H1 (cell line): Measurements from ENCODE around the gene SOX6. TPM values are rescaled to one million over a fixed set of nuclear protein-coding genes. Genes with fewer than 3 reads are reported as not detected.
A peak's percentile ranks its signal among the peaks of the same experiment; 100 is the strongest.

Experiments
- CTCF ChIA-PET: fragments of 300-600 bp; sonication (Branson Sonifier 250); formaldehyde crosslinking; loops from one replicate; lab custom pipeline; 2021; ENCODE audit not compliant: partially characterized antibody; lab: Charles Lee
- POLR2A ChIA-PET: fragments of 300-600 bp; sonication (Branson Sonifier 250); formaldehyde crosslinking; loops from one replicate; lab custom pipeline; 2021; ENCODE audit warnings: inconsistent platforms; ENCODE audit not compliant: partially characterized antibody; lab: Charles Lee
- DNase-seq, 2 experiments: peaks; one replicate each; pipeline versions ENCODE4 v3.0.0 to v3.0.0-alpha.2; 2010 to 2022; ENCODE audit warnings: low spot score in 2 of 2, low read depth in 1 of 2, mixed read lengths in 1 of 2
- FAIRE-seq: peaks from 2 replicates; lab custom pipeline; 2011; peaks lifted over from hg19 to GRCh38; lab: Jason Lieb, UNC
- H2AFZ ChIP-seq: 2 replicates; pipeline ENCODE4 v1.8.1; 2012; ENCODE audit warnings: low read length, inconsistent platforms
- H2AK5ac ChIP-seq: 2 replicates; pipeline ENCODE4 v1.6.1; 2013; ENCODE audit warnings: low read depth, low read length
- H2BK120ac ChIP-seq: replicated peaks from 2 replicates; pipeline ENCODE3; 2013; ENCODE audit warnings: low read depth, low read length, inconsistent platforms
- H2BK12ac ChIP-seq: 2 replicates; pipeline ENCODE4 v1.6.1; 2013; ENCODE audit warnings: low read depth, low read length
- H2BK15ac ChIP-seq: 2 replicates; pipeline ENCODE4 v1.6.1; 2013; ENCODE audit warnings: low read length
- H2BK20ac ChIP-seq: 2 replicates; pipeline ENCODE4 v1.6.1; 2013; ENCODE audit warnings: low read length
- H2BK5ac ChIP-seq: 2 replicates; pipeline ENCODE4 v1.6.1; 2013; ENCODE audit warnings: low read depth, low read length
- H3K14ac ChIP-seq: 2 replicates; pipeline ENCODE4 v1.6.1; 2013; ENCODE audit warnings: inconsistent platforms; ENCODE audit not compliant: insufficient read length
- H3K18ac ChIP-seq: 2 replicates; pipeline ENCODE4 v1.6.1; 2013; ENCODE audit warnings: low read length; ENCODE audit errors: extremely low read depth
- H3K23ac ChIP-seq: 2 replicates; pipeline ENCODE4 v1.6.1; 2013; ENCODE audit warnings: inconsistent platforms; ENCODE audit not compliant: insufficient read length
- H3K23me2 ChIP-seq: 2 replicates; pipeline ENCODE4 v1.6.1; 2013; ENCODE audit warnings: low read depth, low read length
- H3K27ac ChIP-seq: 2 replicates; pipeline ENCODE4 v1.6.1; 2011; ENCODE audit warnings: low read depth, low read length, inconsistent platforms
- H3K27me3 ChIP-seq, 4 experiments: replicated peaks in 1 of 4; 1 replicate in 1 of 4; 2 replicates in 3 of 4; pipeline versions ENCODE4 v1.6.1 to v1.8.1; 2011 to 2013; ENCODE audit warnings: low read length in 3 of 4, mild to moderate bottlenecking in 3 of 4, inconsistent platforms in 2 of 4, mixed read lengths in 2 of 4, moderate library complexity in 1 of 4; ENCODE audit not compliant: control insufficient read depth in 3 of 4, insufficient read depth in 3 of 4; ENCODE audit errors: extremely low read depth in 1 of 4
- H3K36me3 ChIP-seq, 4 experiments: 2 replicates each; pipeline versions ENCODE4 v1.6.1 to v1.8.1; 2011 to 2013; ENCODE audit warnings: mild to moderate bottlenecking in 4 of 4, low read length in 3 of 4, moderate library complexity in 2 of 4, control low read depth in 1 of 4, inconsistent platforms in 1 of 4; ENCODE audit not compliant: insufficient read depth in 4 of 4, control insufficient read depth in 2 of 4
- H3K4ac ChIP-seq: replicated peaks from 2 replicates; pipeline ENCODE3; 2013; ENCODE audit warnings: low read length, low read depth, mixed read lengths, inconsistent platforms; ENCODE audit not compliant: insufficient read length
- H3K4me1 ChIP-seq, 4 experiments: replicated peaks in 1 of 4; 1 replicate in 1 of 4; 2 replicates in 3 of 4; pipeline versions ENCODE4 v1.6.1 to v1.8.1; 2011 to 2013; ENCODE audit warnings: low read length in 3 of 4, inconsistent platforms in 2 of 4, mixed read lengths in 1 of 4; ENCODE audit not compliant: insufficient read depth in 4 of 4, control insufficient read depth in 3 of 4
- H3K4me2 ChIP-seq, 2 experiments: 2 replicates each; pipeline versions ENCODE4 v1.6.1 to v1.8.1; 2011 to 2013; ENCODE audit warnings: low read depth in 2 of 2, low read length in 2 of 2, control low read depth in 1 of 2, inconsistent platforms in 1 of 2, mild to moderate bottlenecking in 1 of 2; ENCODE audit not compliant: insufficient read depth in 1 of 2
- H3K4me3 ChIP-seq, 4 experiments: fragments of 200-600, 300-600 bp in 1 of 4; sonication (generic), shearing (Covaris generic), sonication (Bioruptor Twin) in 1 of 4; 2 replicates each; pipeline versions ENCODE4 v1.5.1 to v1.8.1; 2011 to 2016; ENCODE audit warnings: low read length in 4 of 4, low read depth in 3 of 4, control low read depth in 2 of 4, inconsistent platforms in 2 of 4, mild to moderate bottlenecking in 2 of 4, mixed read lengths in 1 of 4, moderate library complexity in 1 of 4; ENCODE audit not compliant: insufficient read depth in 2 of 4; ENCODE audit errors: extremely low read depth in 1 of 4
- H3K56ac ChIP-seq: replicated peaks from 2 replicates; pipeline ENCODE3; 2013; ENCODE audit warnings: low read depth, mild to moderate bottlenecking, mixed read lengths, low read length, inconsistent platforms; ENCODE audit not compliant: insufficient read length
- H3K79me1 ChIP-seq: 2 replicates; pipeline ENCODE4 v1.6.1; 2013; ENCODE audit warnings: low read depth, low read length, control low read depth
- H3K79me2 ChIP-seq, 2 experiments: 2 replicates each; pipeline versions ENCODE4 v1.6.1 to v1.8.1; 2012 to 2013; ENCODE audit warnings: low read length in 2 of 2, mild to moderate bottlenecking in 2 of 2, inconsistent platforms in 1 of 2; ENCODE audit not compliant: insufficient read depth in 2 of 2, control insufficient read depth in 1 of 2
- H3K9ac ChIP-seq, 4 experiments: replicated peaks in 1 of 4; 1 replicate in 1 of 4; 2 replicates in 3 of 4; pipeline versions ENCODE4 v1.6.1 to v1.8.1; 2011 to 2013; ENCODE audit warnings: low read depth in 3 of 4, low read length in 3 of 4, control low read depth in 2 of 4, mild to moderate bottlenecking in 2 of 4, moderate library complexity in 2 of 4, inconsistent platforms in 1 of 4; ENCODE audit errors: extremely low read depth in 1 of 4
- H3K9me3 ChIP-seq, 2 experiments: 2 replicates each; pipeline versions ENCODE4 v1.6.1 to v1.8.1; 2012 to 2013; ENCODE audit warnings: mild to moderate bottlenecking in 2 of 2, moderate library complexity in 2 of 2, control low read depth in 1 of 2, inconsistent platforms in 1 of 2, low read depth in 1 of 2, low read length in 1 of 2, mixed read lengths in 1 of 2; ENCODE audit not compliant: insufficient read depth in 2 of 2
- H4K20me1 ChIP-seq, 2 experiments: replicated peaks in 1 of 2; 2 replicates each; pipeline versions ENCODE3 to v1.8.1; 2011 to 2013; ENCODE audit warnings: inconsistent platforms in 2 of 2, low read length in 2 of 2, mild to moderate bottlenecking in 1 of 2; ENCODE audit not compliant: insufficient read depth in 2 of 2, control insufficient read depth in 1 of 2
- H4K5ac ChIP-seq: 2 replicates; pipeline ENCODE4 v1.6.1; 2013; ENCODE audit warnings: low read length, low read depth, mixed read lengths, inconsistent platforms; ENCODE audit not compliant: insufficient read length
- H4K8ac ChIP-seq: 2 replicates; pipeline ENCODE4 v1.8.0; 2013; ENCODE audit warnings: mild to moderate bottlenecking, moderate library complexity, low read length, inconsistent platforms; ENCODE audit not compliant: insufficient read depth; ENCODE audit errors: extremely low read depth
- H4K91ac ChIP-seq: replicated peaks from 2 replicates; pipeline ENCODE3; 2013; ENCODE audit warnings: low read length, mixed read lengths, inconsistent platforms; ENCODE audit not compliant: insufficient read length
- CTBP2 ChIP-seq: IDR thresholded peaks from 2 replicates; pipeline ENCODE4 v1.7.0; 2011; ENCODE audit warnings: borderline replicate concordance, mild to moderate bottlenecking, moderate library complexity, mixed read lengths, low read length; ENCODE audit not compliant: insufficient read depth, insufficient read length
- WGBS, 2 experiments: shearing (Covaris generic) in 1 of 2; methylation state at CpG; one replicate each; pipeline versions ENCODE4 v1.1.6 to v1.1.7; 2013 to 2015; ENCODE audit warnings: low lambda C conversion rate in 2 of 2, mixed read lengths in 2 of 2, inconsistent platforms in 1 of 2, low coverage in 1 of 2, missing lambda C conversion rate in 1 of 2; ENCODE audit not compliant: insufficient replicate concordance in 2 of 2, insufficient coverage in 1 of 2, insufficient read length in 1 of 2; ENCODE audit errors: extremely low coverage in 1 of 2, missing lambda C conversion rate in 1 of 2; 5-methylcytosine and 5-hydroxymethylcytosine counted together
- polyA plus RNA-seq, 7 experiments: library from polyadenylated mRNA; depleted of rRNA in 3 of 7; stranded (reverse) in 5 of 7; unstranded in 2 of 7; fragments of >200 nt in 5 of 7; fragments of 200-250 nt in 2 of 7; gene quantifications; 1 replicate in 5 of 7; 2 replicates in 1 of 7; 4 replicates in 1 of 7; pipeline versions ENCODE4 v1.2.1 to v1.2.3, GENCODE V29; 2011 to 2013; ENCODE audit warnings: missing spikeins in 2 of 7, mixed read lengths in 2 of 7
- total RNA-seq: library from RNA; stranded (reverse); fragmentation: NEBNext Ultra II Directional; extraction: Animal tissue kit (Norgen Biotek cat#: 25700); gene quantifications from 2 replicates; pipeline ENCODE4 v1.2.1, GENCODE V29; 2021

SOX6 gene
- total and polyA plus RNA-seq, 2 of the 8 experiments (the other 6 are each of a cell fraction or from before 2014, with no cell fraction given) = 0.09 TPM; not detected in 1

DNA sequence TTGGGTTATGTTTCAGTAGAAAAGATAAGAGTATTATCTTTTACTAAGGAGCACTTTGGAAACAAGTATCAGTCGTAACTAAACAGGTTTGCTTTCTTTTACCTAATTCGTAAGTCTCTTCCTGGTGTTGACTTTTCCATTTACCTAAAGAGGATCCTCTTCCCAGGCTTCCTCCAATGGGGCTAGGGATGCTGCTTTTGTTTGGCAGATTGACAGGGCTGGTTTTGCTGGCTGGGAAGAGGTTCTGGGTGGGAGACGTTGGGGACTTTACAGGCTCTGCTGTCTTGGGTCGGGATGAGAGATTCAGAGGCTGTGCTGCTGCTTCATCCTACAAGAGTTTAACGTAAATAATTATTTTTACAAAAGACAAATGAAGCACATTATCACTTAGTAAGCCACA lies 306.7 kb downstream of the SOX6 start:
- Histone ChIP-seq H2BK120ac (no peak overlapping the region), H3K36me3 (no peaks in the 10 kb centered on the region), H3K9ac (no peak overlapping the region), H2BK12ac (no peak overlapping the region), H2AFZ (no peak overlapping the region), H2BK20ac (no peak overlapping the region), H3K23ac (no peak overlapping the region), H3K4ac (no peak overlapping the region), H3K56ac (no peak overlapping the region), H3K4me1 (peaks cover 0 to 11% (median 10%) of the 10 kb centered on the region in 4 experiments; a peak in 5 of 7 replicates), H4K8ac (no peak overlapping the region), H3K18ac (no peak overlapping the region), H3K4me2 (peak overlapping the region in 1 of 2 experiments; percentile 18; a peak in 2 of 4 replicates), H3K79me2 (no peaks in the 10 kb centered on the region), H4K5ac (no peak overlapping the region), H3K9me3 (no peaks in the 10 kb centered on the region), H3K79me1 (no peaks in the 10 kb centered on the region), H3K4me3 (no peak overlapping the region), H2BK5ac (no peak overlapping the region), H4K20me1 (peaks cover 0 to 2% of the 10 kb centered on the region in 2 experiments), H3K27me3 (no peaks in the 10 kb centered on the region), H4K91ac (no peak overlapping the region), H3K23me2 (peaks cover 2% of the 10 kb centered on the region; the same call in 1 of the 2 replicates), H3K27ac (no peak overlapping the region), H2BK15ac (no peak overlapping the region), H2AK5ac (no peak overlapping the region), H3K14ac (no peak overlapping the region)
- WGBS, 2 experiments = 38% methylated on average over 5 of the region's 5 CpGs; no CpG with 5 or more reads in 1 of the 2 experiments
- peak in 1 of 2 experiments; percentile 29 for DNase-seq
- ChIA-PET POLR2A (interaction anchor here (0.7 kb wide), 1 partner anchor 1076 kb away, joined by 3 read pairs; no protein-coding TSS in a partner anchor), CTCF (interaction anchor here (1.0 kb wide), 1 partner anchor 11 kb away, joined by 3 read pairs; no protein-coding TSS in a partner anchor)
- no peak for FAIRE-seq
- no peak for TF ChIP-seq CTBP2
